Trophoblast cell (in vitro differentiated cells and primary cell): ENCODE results near the gene CDR2.

Source experiments
- DNase-seq, 2 donors: peaks; one replicate each; pipeline ENCODE4 v3.0.0-alpha.2; 2016
- H2AFZ ChIP-seq: 2 replicates; pipeline ENCODE4 v1.6.1; 2013; ENCODE audit warnings: low read length, moderate library complexity, mild to moderate bottlenecking; ENCODE audit not compliant: insufficient read depth, poor library complexity
- H2AK5ac ChIP-seq: 2 replicates; pipeline ENCODE4 v1.6.1; 2013; ENCODE audit warnings: mild to moderate bottlenecking, low read length
- H2BK120ac ChIP-seq: 2 replicates; pipeline ENCODE4 v1.6.1; 2013; ENCODE audit warnings: low read length, mild to moderate bottlenecking, moderate library complexity; ENCODE audit not compliant: insufficient read depth, poor library complexity
- H2BK12ac ChIP-seq: 2 replicates; pipeline ENCODE4 v1.6.1; 2013; ENCODE audit warnings: mild to moderate bottlenecking, low read length, moderate library complexity
- H2BK5ac ChIP-seq: 2 replicates; pipeline ENCODE4 v1.6.1; 2013; ENCODE audit warnings: low read length, low read depth, moderate library complexity, mild to moderate bottlenecking; ENCODE audit not compliant: poor library complexity
- H3K14ac ChIP-seq: 2 replicates; pipeline ENCODE4 v1.6.1; 2013; ENCODE audit warnings: mild to moderate bottlenecking, low read length
- H3K18ac ChIP-seq: 2 replicates; pipeline ENCODE4 v1.6.1; 2013; ENCODE audit warnings: mild to moderate bottlenecking, low read length
- H3K23ac ChIP-seq: 2 replicates; pipeline ENCODE4 v1.6.1; 2013; ENCODE audit warnings: low read length
- H3K27ac ChIP-seq: 2 replicates; pipeline ENCODE4 v1.5.1; 2013; ENCODE audit warnings: low read depth, mild to moderate bottlenecking, inconsistent platforms, low read length, moderate library complexity
- H3K27me3 ChIP-seq: 2 replicates; pipeline ENCODE4 v1.6.1; 2013; ENCODE audit warnings: inconsistent platforms, mild to moderate bottlenecking, low read length, moderate library complexity; ENCODE audit not compliant: insufficient read depth
- H3K36me3 ChIP-seq, 2 experiments: 1 replicate in 1 of 2; 2 replicates in 1 of 2; pipeline ENCODE4 v1.6.1; 2013; ENCODE audit warnings: low read length in 2 of 2, mild to moderate bottlenecking in 2 of 2, moderate library complexity in 1 of 2; ENCODE audit not compliant: insufficient read depth in 2 of 2, control insufficient read depth in 1 of 2
- H3K4ac ChIP-seq: 2 replicates; pipeline ENCODE4 v1.6.1; 2013; ENCODE audit warnings: low read depth, mild to moderate bottlenecking, low read length, moderate library complexity
- H3K4me1 ChIP-seq, 2 experiments: 1 replicate in 1 of 2; 2 replicates in 1 of 2; pipeline ENCODE4 v1.6.1; 2013; ENCODE audit warnings: low read length in 2 of 2, mild to moderate bottlenecking in 2 of 2, moderate library complexity in 1 of 2; ENCODE audit not compliant: insufficient read depth in 2 of 2, control insufficient read depth in 1 of 2
- H3K4me2 ChIP-seq: 2 replicates; pipeline ENCODE4 v1.6.1; 2013; ENCODE audit warnings: inconsistent platforms, mild to moderate bottlenecking, low read length, moderate library complexity
- H3K4me3 ChIP-seq: 2 replicates; pipeline ENCODE4 v1.5.1; 2013; ENCODE audit warnings: mild to moderate bottlenecking, low read depth, low read length, inconsistent platforms
- H3K79me1 ChIP-seq: one replicate; pipeline ENCODE4 v1.6.1; 2013; ENCODE audit warnings: low read length
- H3K79me2 ChIP-seq: 2 replicates; pipeline ENCODE4 v1.6.1; 2013; ENCODE audit warnings: low read length, mild to moderate bottlenecking; ENCODE audit not compliant: control insufficient read depth, insufficient read depth, poor library complexity
- H3K9ac ChIP-seq: 2 replicates; pipeline ENCODE4 v1.6.1; 2013; ENCODE audit warnings: mild to moderate bottlenecking, low read length
- H3K9me3 ChIP-seq: 2 replicates; pipeline ENCODE4 v1.6.1; 2013; ENCODE audit warnings: low read depth, mild to moderate bottlenecking, control low read depth, inconsistent platforms, low read length; ENCODE audit not compliant: insufficient read depth
- H4K12ac ChIP-seq: 2 replicates; pipeline ENCODE4 v1.6.1; 2013; ENCODE audit warnings: low read depth, mild to moderate bottlenecking, low read length, moderate library complexity
- H4K8ac ChIP-seq: 2 replicates; pipeline ENCODE4 v1.6.1; 2013; ENCODE audit warnings: low read depth, mild to moderate bottlenecking, low read length, moderate library complexity
- H4K91ac ChIP-seq: one replicate; pipeline ENCODE4 v1.6.1; 2013; ENCODE audit warnings: low read depth, mild to moderate bottlenecking, low read length, moderate library complexity
- WGBS: extraction: QIAGEN DNeasy Blood & Tissue Kit; methylation state at CpG from one replicate; pipeline ENCODE4 v1.1.7; 2013; ENCODE audit warnings: missing lambda C conversion rate; ENCODE audit not compliant: insufficient read length, insufficient coverage; ENCODE audit errors: extremely low coverage; 5-methylcytosine and 5-hydroxymethylcytosine counted together

CDR2 gene

DNA sequence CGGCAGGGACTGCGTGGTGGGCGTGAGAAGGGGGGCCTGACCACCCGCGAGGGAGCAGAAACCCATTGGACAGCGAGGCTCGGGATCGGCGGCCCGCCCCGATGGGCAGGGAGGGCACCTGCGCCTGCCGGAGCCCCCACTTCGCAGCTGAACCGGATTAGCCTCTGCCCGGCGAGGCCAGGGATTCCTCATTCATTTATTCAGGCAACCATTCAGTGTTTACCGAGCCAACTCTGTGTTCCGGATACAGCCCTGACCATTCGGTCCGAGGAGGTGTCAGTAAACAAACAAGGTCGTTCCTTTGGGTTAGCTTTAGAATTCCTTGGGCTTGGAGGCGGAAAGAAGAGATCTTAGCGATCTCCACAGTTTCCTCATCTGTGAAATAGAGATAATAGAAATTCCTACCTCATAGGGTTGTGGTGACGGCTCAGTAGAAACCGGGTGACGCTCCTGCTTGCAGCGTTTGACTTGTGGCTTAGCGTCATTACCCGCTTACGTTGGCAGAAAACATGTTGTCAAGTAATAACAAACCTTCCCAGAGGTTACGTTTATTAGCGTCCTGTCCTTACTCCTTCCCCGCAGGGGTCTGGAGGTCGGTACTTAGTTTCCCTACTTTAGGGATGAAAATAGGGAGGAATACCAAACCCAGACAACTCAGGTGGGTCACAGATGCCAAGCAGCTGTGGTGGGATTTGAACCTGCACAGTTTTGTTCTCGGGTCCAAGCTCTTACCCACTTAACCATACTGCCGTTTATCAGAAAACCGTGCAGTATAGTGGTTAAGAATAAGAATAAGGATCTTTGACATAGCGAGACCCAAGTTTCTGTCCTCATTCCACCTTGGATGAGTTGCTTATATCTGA lies 76.3 kb downstream of the CDR2 start:
- WGBS, result no CpG with 5 or more reads among the region's 39 CpGs
- no peak overlapping the region for H3K23ac ChIP-seq

DNA sequence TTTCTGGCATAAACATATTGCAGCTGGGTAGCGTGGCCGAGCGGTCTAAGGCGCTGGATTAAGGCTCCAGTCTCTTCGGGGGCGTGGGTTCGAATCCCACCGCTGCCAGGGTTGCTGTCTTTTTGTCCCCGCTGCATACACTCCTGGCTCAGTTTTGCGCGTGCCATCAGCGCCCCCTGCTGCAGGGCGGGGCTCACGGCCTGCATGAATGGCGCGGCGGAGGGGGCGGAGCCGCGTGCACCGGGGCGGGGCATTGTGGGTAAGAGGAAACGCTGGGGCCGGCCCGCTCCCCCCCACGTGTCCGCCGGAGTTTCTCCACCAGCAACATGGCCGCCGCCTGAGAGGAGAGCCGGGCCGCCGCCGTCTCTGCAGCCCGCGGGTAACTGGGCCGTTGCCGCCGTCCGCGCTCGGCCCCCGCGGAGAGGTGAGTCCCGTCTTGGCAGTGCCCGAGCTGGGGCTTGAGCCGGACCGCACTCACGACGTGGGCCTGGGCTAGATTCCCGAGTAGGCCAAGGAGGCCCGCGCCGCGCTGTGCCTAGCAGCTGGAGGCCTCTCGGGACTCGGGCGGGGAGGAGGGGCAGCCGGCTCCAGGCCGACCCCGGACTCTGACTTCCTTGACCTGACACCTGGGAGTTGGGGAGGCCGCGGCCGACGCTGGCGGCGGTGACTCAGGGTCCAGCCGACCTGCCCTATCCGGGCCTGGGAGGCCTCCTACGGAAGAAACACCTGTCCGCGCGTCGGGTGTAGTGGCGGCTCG lies 77.1 kb downstream of the CDR2 start, which contains the start of gene POLR3E:
POLR3E (plus strand) TSS at position 296 of the 757 bp plus-strand sequence. CDS start 5,560 bp downstream, outside the sequence.
- peak; percentile 98 to 100 for DNase-seq
- no CpG with 5 or more reads among the region's 76 CpGs for WGBS
- H3K4me1 ChIP-seq, result no peaks in the 10 kb centered on the region
- H3K14ac ChIP-seq, result peak within 1 kb of the TSS; percentile 78
- H3K79me1 ChIP-seq, result peaks cover 6% of the 10 kb centered on the region
- H3K9me3 ChIP-seq, result no peaks in the 10 kb centered on the region
- no peak within 1 kb of the TSS for H2BK12ac ChIP-seq
- peak within 1 kb of the TSS; percentile 97 for H3K4me3 ChIP-seq
- peak within 1 kb of the TSS; percentile 79 for H3K18ac ChIP-seq
- H4K12ac ChIP-seq, result peak within 1 kb of the TSS; percentile 83
- H2AK5ac ChIP-seq, result peak within 1 kb of the TSS; percentile 57
- peak within 1 kb of the TSS; percentile 93 for H3K9ac ChIP-seq
- H2AFZ ChIP-seq, result peak within 1 kb of the TSS; percentile 77
- H3K36me3 ChIP-seq, result no peaks in the 10 kb centered on the region
- no peaks in the 10 kb centered on the region for H3K27me3 ChIP-seq
- H3K23ac ChIP-seq, result no peak within 1 kb of the TSS
- H3K79me2 ChIP-seq, result peaks cover 6% of the 10 kb centered on the region
- peak within 1 kb of the TSS; percentile 46 for H3K4ac ChIP-seq
- peak within 1 kb of the TSS; percentile 75 for H3K27ac ChIP-seq
- peak within 1 kb of the TSS; percentile 70 for H2BK5ac ChIP-seq
- peak within 1 kb of the TSS; percentile 87 for H3K4me2 ChIP-seq
- H4K8ac ChIP-seq, result peak within 1 kb of the TSS; percentile 93
- H4K91ac ChIP-seq, result peak within 1 kb of the TSS; percentile 65
- peak within 1 kb of the TSS; percentile 39 for H2BK120ac ChIP-seq

More for the DNA sequence above, 76.3 kb downstream of the CDR2 start:
- Histone ChIP-seq H3K27ac (peak overlapping the region; percentile 75), H3K9ac (peak overlapping the region; percentile 93), H2BK12ac (no peak overlapping the region), H3K4me1 (no peaks in the 10 kb centered on the region), H3K9me3 (no peaks in the 10 kb centered on the region), H3K18ac (peak overlapping the region; percentile 79), H3K4me2 (peak overlapping the region; percentile 86), H4K8ac (peak overlapping the region; percentile 93), H3K36me3 (peaks cover 4% of the 10 kb centered on the region in 2 experiments), H2BK120ac (peak overlapping the region; percentile 9), H3K14ac (peak overlapping the region; percentile 78), H3K4ac (peak overlapping the region; percentile 46), H2BK5ac (peak overlapping the region; percentile 70), H4K12ac (peak overlapping the region; percentile 83), H2AK5ac (no peak overlapping the region), H3K4me3 (peak overlapping the region; percentile 97), H2AFZ (peak overlapping the region; percentile 72), H4K91ac (peak overlapping the region; percentile 65), H3K79me2 (peaks cover 6% of the 10 kb centered on the region), H3K79me1 (peaks cover 6% of the 10 kb centered on the region), H3K27me3 (no peaks in the 10 kb centered on the region)
- peak; percentile 83 to 90 for DNase-seq

DNA sequence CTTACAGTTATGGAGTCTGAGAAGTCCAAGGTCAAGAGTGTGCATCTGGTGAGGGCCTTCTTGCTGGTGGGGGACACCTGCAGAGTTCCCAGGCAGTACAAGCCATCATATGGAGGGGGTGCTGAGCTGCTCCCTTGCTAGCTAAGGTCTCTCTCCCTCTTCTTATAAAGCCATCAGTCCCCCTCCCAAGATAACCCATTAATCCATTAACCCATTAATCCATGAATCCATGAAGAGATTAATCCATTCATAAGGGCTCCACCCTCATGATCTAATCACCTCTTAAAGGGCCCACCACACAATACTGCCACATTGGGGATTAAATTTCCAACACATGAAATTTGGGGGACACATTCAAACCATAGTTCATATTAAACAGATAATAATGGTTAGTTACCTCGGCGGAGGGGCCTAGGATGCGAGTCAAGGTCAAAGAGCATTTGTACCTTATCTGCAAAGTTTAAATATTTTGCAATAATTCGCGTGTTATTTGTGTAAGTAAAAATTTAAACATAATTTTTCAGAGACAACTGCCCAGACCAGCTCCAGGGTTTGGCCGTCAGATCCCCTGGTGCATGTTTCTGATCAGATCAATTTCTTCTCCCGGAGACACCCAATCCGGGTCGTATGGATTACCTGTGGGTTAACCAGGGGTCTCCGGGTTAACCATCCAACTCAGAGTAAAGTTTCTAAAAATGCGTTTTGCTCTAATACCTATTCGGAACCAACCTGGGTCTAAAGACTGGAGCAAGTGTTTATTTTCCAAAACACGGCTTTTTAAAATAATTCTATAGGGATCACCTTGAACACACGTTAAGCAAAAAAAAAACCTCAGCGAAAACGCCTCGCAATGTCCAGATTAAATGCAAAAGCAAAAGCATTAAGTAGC lies 78.0 kb downstream of the CDR2 start:
- H3K27ac ChIP-seq, result no peak overlapping the region
- H3K4me2 ChIP-seq, result peak overlapping the region; percentile 87
- WGBS, result no CpG with 5 or more reads among the region's 17 CpGs
- no peak overlapping the region for H2AK5ac ChIP-seq
- H2AFZ ChIP-seq, result peak overlapping the region; percentile 77
- no peak overlapping the region for H2BK120ac ChIP-seq
- H2BK12ac ChIP-seq, result no peak overlapping the region
- H3K14ac ChIP-seq, result no peak overlapping the region
- H3K4me1 ChIP-seq, result no peaks in the 10 kb centered on the region
- H3K4me3 ChIP-seq, result peak overlapping the region; percentile 54
- peak overlapping the region; percentile 15 for H3K9ac ChIP-seq
- no peak overlapping the region for H3K23ac ChIP-seq
- H3K79me1 ChIP-seq, result peaks cover 6% of the 10 kb centered on the region
- no peak overlapping the region for H4K91ac ChIP-seq
- H3K18ac ChIP-seq, result no peak overlapping the region
- H3K79me2 ChIP-seq, result peaks cover 6% of the 10 kb centered on the region
- H3K9me3 ChIP-seq, result no peaks in the 10 kb centered on the region
- no peak overlapping the region for H2BK5ac ChIP-seq
- H4K12ac ChIP-seq, result no peak overlapping the region
- H3K27me3 ChIP-seq, result no peaks in the 10 kb centered on the region
- DNase-seq, result no peak
- no peak overlapping the region for H4K8ac ChIP-seq
- no peak overlapping the region for H3K4ac ChIP-seq
- no peaks in the 10 kb centered on the region for H3K36me3 ChIP-seq
